MM.1S (cell line): Measurements from ENCODE around the gene DHRS12.

ENCODE experiments used
- EZH2phosphoT487 ChIP-seq: fragments of 300-600 bp; sonication (generic); IDR thresholded peaks from 2 replicates; pipeline ENCODE4 v1.6.1; 2018; ENCODE audit warnings: antibody characterized with exemption, low read length
- TF ChIP-seq, protein P1 (sequence below): fragments of 300-600 bp; sonication (generic); IDR thresholded peaks from 2 replicates; pipeline ENCODE4 v1.5.1; 2016; ENCODE audit warnings: antibody characterized with exemption, low read length, mixed read lengths

DNA sequence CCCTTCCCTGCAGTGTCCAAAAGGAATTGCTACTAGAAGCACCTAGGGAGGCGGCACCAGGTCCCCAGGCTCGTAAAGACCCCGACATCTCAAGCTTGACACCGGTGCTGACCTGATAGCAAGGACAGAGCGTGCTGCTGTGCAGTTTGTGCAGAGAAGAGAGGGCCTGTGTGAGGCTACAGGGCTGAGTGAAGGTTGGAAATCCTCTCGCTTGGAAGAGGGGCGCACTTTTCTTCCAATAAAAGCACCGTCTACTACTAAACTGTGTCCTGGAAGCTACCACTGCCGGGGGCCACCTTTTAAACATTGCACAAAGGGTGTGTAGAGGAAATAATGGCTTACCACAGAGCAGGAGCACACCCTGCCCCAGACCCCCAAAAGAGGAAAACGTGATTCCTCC is 30.0 kb upstream of the DHRS12 start:
- TF ChIP-seq, protein P1, sequence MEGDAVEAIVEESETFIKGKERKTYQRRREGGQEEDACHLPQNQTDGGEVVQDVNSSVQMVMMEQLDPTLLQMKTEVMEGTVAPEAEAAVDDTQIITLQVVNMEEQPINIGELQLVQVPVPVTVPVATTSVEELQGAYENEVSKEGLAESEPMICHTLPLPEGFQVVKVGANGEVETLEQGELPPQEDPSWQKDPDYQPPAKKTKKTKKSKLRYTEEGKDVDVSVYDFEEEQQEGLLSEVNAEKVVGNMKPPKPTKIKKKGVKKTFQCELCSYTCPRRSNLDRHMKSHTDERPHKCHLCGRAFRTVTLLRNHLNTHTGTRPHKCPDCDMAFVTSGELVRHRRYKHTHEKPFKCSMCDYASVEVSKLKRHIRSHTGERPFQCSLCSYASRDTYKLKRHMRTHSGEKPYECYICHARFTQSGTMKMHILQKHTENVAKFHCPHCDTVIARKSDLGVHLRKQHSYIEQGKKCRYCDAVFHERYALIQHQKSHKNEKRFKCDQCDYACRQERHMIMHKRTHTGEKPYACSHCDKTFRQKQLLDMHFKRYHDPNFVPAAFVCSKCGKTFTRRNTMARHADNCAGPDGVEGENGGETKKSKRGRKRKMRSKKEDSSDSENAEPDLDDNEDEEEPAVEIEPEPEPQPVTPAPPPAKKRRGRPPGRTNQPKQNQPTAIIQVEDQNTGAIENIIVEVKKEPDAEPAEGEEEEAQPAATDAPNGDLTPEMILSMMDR: no peak
- no peak for TF ChIP-seq EZH2phosphoT487
